ENCODE data around the gene IDUA. TPM values are rescaled to one million over a fixed set of nuclear protein-coding genes. Genes with fewer than 3 reads are reported as not detected.

The IDUA gene
- total and polyA plus RNA-seq, 2 of the 4 experiments (the other 2 are of a cell fraction): 0.72 to 12.5 TPM

DNA sequence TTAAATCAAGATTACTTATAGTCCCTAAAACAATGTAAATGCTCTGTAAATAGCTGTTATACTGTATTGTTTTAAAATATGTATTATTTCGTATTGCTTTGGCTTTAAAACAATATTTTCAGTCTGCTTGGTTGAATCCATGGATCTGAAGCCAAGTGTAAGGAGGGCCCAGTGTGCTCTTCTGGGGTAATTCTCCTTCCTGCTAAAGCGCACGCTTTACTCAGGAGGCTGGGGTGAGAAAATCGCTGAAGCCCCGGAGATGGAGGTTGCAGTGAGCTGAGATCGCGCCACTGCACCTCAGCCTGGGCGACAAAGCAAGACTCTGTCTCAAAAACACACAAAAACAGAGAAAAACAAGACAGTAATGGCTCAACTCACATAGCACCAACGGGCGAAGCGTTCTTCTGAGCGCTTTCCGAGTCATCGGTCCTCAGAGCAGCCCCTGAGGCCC lies 391 bp upstream of the IDUA start:
- Histone ChIP-seq H4K91ac (ENCODE audit: insufficient read depth, low read depth, low read length) (peak overlapping the region; percentile 72), H2AFZ (replicated peaks; ENCODE audit: low read length, poor library complexity) (peak overlapping the region; percentile 96), H3K4me1 (ENCODE audit: control insufficient read depth, insufficient read depth, low read length) (peaks cover 7% of the 10 kb centered on the region; the same call in 1 of the 2 replicates), H3K4ac (ENCODE audit: low read depth, low read length) (peak overlapping the region; percentile 20), H3K9me3 (ENCODE audit: control insufficient read depth, insufficient read depth, low read length) (no peaks in the 10 kb centered on the region), H4K5ac (ENCODE audit: low read depth, low read length) (peak overlapping the region; percentile 91), H3K79me1 (ENCODE audit: low read depth in 1 of 2, low read length in 2 of 2) (peaks cover 5 to 34% of the 10 kb centered on the region in 2 experiments; a peak in 1 of 4 replicates), H3K56ac (ENCODE audit: extremely low read depth, insufficient read depth, low read length) (peak overlapping the region; percentile 42; the same call in 1 of the 2 replicates), H2AK5ac (ENCODE audit: low read depth, low read length) (peak overlapping the region; percentile 48; the same call in 1 of the 2 replicates), H2BK120ac (ENCODE audit: low read depth, low read length) (no peak overlapping the region), H2BK5ac (ENCODE audit: low read depth, low read length, poor library complexity, severe bottlenecking) (peak overlapping the region; percentile 82), H3K27me3 (ENCODE audit: control insufficient read depth, insufficient read depth, low read length) (no peaks in the 10 kb centered on the region), H2BK20ac (ENCODE audit: low read depth, low read length) (no peak overlapping the region), H4K8ac (ENCODE audit: low read depth in 2 of 2, low read length in 2 of 2) (peak overlapping the region; percentile 34 to 86), H3K9me1 (ENCODE audit: insufficient read depth, low read length) (no peaks in the 10 kb centered on the region; the same call in 1 of the 2 replicates), H3K27ac (ENCODE audit: insufficient read depth, low read length) (peak overlapping the region; percentile 81), H3K23ac (ENCODE audit: low read depth, low read length) (peak overlapping the region; percentile 94), H3K4me2 (ENCODE audit: low read depth, low read length) (peak overlapping the region; percentile 94), H3K14ac (replicated peaks; ENCODE audit: low read depth, low read length) (peak overlapping the region; percentile 93), H3K36me3 (ENCODE audit: control insufficient read depth, insufficient read depth, low read length) (peaks cover 9% of the 10 kb centered on the region; the same call in 1 of the 2 replicates), H3K18ac (ENCODE audit: low read depth, low read length) (peak overlapping the region; percentile 91), H3K9ac (ENCODE audit: low read depth, low read length) (peak overlapping the region; percentile 94), H2AK9ac (replicated peaks; ENCODE audit: low read depth, low read length, poor library complexity) (peak overlapping the region; percentile 69), H2BK15ac (ENCODE audit: low read depth, low read length) (no peak overlapping the region; the same call in 2 of the 3 replicates), H3K4me3 (ENCODE audit: insufficient read depth, low read depth, low read length) (peak overlapping the region; percentile 93), H4K20me1 (ENCODE audit: insufficient read depth, low read length) (no peaks in the 10 kb centered on the region; the same call in 1 of the 2 replicates)
- ChIA-PET POLR2A (ENCODE audit: unreplicated experiment) (interaction anchor here (0.5 to 0.6 kb wide), 2 partner anchors 18 to 141 kb away, joined by 3 read pairs; no protein-coding TSS in a partner anchor), CTCF (no interaction called here)
- in situ Hi-C loops (cut with MboI; ENCODE audit: low sequenced_read_pairs): no loop called here
- DNase-seq (no peak), ATAC-seq (ENCODE audit: low read depth) (peak; percentile 24)
- dilution Hi-C loops (cut with HindIII; ENCODE audit: low sequenced_read_pairs, unreplicated experiment): no loop called here
- TF ChIP-seq MAFK (IDR thresholded peaks at IDR 0.05; ENCODE audit: low read depth, low read length) (no peak), NFE2L2 (IDR thresholded peaks at IDR 0.05; ENCODE audit: low read depth, low read length) (no peak), MAZ (IDR thresholded peaks at IDR 0.05; ENCODE audit: borderline replicate concordance, low read depth, low read length) (no peak), FOS (IDR thresholded peaks at IDR 0.05; ENCODE audit: low read depth, low read length) (no peak), RCOR1 (IDR thresholded peaks at IDR 0.05; ENCODE audit: insufficient replicate concordance, low read length) (no peak), RAD21 (IDR thresholded peaks at IDR 0.05; ENCODE audit: low read length) (no peak), CHD1 (IDR thresholded peaks at IDR 0.05; ENCODE audit: low read depth, low read length) (no peak), SMC3 (IDR thresholded peaks at IDR 0.05; ENCODE audit: low read depth, low read length) (no peak)
- TF ChIP-seq, protein P1, sequence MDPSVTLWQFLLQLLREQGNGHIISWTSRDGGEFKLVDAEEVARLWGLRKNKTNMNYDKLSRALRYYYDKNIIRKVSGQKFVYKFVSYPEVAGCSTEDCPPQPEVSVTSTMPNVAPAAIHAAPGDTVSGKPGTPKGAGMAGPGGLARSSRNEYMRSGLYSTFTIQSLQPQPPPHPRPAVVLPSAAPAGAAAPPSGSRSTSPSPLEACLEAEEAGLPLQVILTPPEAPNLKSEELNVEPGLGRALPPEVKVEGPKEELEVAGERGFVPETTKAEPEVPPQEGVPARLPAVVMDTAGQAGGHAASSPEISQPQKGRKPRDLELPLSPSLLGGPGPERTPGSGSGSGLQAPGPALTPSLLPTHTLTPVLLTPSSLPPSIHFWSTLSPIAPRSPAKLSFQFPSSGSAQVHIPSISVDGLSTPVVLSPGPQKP (IDR thresholded peaks at IDR 0.05; ENCODE audit: borderline replicate concordance, low read depth, low read length): no peak
- TF ChIP-seq, protein P2, sequence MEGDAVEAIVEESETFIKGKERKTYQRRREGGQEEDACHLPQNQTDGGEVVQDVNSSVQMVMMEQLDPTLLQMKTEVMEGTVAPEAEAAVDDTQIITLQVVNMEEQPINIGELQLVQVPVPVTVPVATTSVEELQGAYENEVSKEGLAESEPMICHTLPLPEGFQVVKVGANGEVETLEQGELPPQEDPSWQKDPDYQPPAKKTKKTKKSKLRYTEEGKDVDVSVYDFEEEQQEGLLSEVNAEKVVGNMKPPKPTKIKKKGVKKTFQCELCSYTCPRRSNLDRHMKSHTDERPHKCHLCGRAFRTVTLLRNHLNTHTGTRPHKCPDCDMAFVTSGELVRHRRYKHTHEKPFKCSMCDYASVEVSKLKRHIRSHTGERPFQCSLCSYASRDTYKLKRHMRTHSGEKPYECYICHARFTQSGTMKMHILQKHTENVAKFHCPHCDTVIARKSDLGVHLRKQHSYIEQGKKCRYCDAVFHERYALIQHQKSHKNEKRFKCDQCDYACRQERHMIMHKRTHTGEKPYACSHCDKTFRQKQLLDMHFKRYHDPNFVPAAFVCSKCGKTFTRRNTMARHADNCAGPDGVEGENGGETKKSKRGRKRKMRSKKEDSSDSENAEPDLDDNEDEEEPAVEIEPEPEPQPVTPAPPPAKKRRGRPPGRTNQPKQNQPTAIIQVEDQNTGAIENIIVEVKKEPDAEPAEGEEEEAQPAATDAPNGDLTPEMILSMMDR (conservative IDR thresholded peaks at IDR 0.05; ENCODE audit: low read depth, low read length): no peak
- TF ChIP-seq, protein P3, sequence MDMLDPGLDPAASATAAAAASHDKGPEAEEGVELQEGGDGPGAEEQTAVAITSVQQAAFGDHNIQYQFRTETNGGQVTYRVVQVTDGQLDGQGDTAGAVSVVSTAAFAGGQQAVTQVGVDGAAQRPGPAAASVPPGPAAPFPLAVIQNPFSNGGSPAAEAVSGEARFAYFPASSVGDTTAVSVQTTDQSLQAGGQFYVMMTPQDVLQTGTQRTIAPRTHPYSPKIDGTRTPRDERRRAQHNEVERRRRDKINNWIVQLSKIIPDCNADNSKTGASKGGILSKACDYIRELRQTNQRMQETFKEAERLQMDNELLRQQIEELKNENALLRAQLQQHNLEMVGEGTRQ (IDR thresholded peaks at IDR 0.05; ENCODE audit: low read depth, low read length): no peak
- 0% methylated on average over 3 of the region's 14 CpGs; no CpG with 5 or more reads in 1 of the 2 experiments for WGBS, 2 experiments (ENCODE audit: extremely low coverage in 2 of 2, insufficient read length in 1 of 2)
- intact Hi-C loops (cut with micrococcal nuclease): no loop called here
- BruUV-seq (replicated peaks): no TSS peak
